ENCODE measurements around the gene UGT1A4. TPM values are rescaled to one million over a fixed set of nuclear protein-coding genes. Genes with fewer than 3 reads are reported as not detected.

Gene UGT1A4
- total and polyA plus RNA-seq, 12 donors: not detected

DNA sequence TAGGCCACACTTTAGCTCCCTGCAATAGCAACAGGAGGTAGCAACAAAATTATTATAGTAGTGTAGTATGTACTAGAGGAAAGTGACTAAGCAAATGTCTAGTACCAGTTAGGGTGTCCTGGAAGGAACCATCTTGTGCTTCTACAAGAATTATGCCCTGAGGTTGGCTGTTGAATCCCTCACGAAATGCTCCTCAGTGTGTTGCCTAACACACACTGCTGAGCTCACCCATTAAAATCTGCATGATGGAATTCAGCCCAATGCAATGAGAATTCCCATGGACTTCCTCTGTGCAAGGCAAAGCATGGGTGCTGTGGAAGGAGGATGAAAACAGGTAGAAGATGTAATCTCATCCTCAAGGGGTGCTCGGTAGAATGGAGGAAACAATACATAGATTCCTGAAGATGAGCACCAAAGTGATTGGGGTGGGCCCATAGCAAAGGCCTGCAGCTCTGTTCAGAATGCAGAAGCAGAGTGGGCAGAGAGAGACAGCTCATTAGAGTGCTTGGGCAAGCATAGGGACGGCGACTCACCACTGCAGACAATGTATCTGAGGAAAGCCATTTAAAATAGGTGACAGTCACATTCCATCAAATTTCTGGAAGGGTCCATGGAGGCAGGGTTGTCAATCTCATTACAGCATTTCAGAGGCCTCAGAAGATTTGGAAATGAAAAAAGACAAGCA is 38.0 kb upstream of the UGT1A4 start:
- Histone ChIP-seq H3K9me3 (no peaks in the 10 kb centered on the region), H3K27me3 (peaks cover 0 to 25% (median 0%) of the 10 kb centered on the region in 7 donors), H3K4me1 (no peaks in the 10 kb centered on the region), H3K4me3 (no peak overlapping the region), H3K27ac (no peak overlapping the region), H3K36me3 (no peaks in the 10 kb centered on the region)
- intact Hi-C loops (cut with DNase I): no loop called here
- TF ChIP-seq, protein P1, sequence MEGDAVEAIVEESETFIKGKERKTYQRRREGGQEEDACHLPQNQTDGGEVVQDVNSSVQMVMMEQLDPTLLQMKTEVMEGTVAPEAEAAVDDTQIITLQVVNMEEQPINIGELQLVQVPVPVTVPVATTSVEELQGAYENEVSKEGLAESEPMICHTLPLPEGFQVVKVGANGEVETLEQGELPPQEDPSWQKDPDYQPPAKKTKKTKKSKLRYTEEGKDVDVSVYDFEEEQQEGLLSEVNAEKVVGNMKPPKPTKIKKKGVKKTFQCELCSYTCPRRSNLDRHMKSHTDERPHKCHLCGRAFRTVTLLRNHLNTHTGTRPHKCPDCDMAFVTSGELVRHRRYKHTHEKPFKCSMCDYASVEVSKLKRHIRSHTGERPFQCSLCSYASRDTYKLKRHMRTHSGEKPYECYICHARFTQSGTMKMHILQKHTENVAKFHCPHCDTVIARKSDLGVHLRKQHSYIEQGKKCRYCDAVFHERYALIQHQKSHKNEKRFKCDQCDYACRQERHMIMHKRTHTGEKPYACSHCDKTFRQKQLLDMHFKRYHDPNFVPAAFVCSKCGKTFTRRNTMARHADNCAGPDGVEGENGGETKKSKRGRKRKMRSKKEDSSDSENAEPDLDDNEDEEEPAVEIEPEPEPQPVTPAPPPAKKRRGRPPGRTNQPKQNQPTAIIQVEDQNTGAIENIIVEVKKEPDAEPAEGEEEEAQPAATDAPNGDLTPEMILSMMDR (IDR thresholded peaks at IDR 0.05): no peak
- DNase-seq (no peak), ATAC-seq (no peak)
- WGBS, 2 donors: 77 to 83% methylated on average over 4 of the region's 4 CpGs

DNA sequence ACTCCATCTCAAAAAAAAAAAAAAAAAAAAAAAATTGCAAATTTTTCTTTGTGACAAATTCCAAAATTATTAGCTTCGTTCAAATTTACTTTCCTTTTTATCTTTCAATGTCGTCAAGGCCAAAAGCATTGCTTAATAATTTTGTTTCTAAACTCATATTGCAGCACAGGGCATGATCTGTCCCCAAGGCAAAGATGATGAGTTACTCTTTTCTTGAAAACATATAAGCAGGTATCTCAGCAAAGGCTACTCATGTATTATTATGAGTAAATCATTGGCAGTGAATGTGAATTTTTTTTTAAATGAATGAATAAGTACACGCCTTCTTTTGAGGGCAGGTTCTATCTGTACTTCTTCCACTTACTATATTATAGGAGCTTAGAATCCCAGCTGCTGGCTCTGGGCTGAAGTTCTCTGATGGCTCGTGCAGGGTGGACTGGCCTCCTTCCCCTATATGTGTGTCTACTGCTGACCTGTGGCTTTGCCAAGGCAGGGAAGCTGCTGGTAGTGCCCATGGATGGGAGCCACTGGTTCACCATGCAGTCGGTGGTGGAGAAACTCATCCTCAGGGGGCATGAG is 36.9 kb upstream of the UGT1A4 start, which contains the start of gene UGT1A7:
Gene UGT1A7 (plus strand): TSS at position 381 of the 579 bp plus-strand sequence. CDS start 37 bp downstream, at position 418.
- 73 to 88% methylated on average over 5 of the region's 5 CpGs for WGBS, 2 donors

DNA sequence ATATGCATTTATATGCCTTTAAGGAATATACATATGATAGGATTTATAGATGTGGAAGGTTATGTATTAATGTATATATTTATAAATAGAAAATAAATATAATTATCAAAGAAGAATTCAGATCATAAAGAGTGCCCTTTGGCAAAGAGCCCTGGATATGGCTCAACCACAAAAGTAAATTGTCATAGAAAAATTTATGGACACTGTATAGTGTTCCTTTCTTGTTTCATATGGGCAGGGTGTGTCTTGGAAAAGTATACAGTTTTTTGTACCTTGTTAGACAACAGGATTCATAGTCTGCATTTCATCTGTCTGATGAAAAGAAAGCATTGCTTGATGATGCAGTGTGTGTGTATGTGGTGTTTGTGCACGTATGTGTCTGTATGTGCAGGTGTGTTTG is 33.9 kb upstream of the UGT1A4 start:
- Histone ChIP-seq H3K4me1 (no peaks in the 10 kb centered on the region), H3K27me3 (peaks cover 0 to 9% (median 0%) of the 10 kb centered on the region in 7 donors), H3K36me3 (no peaks in the 10 kb centered on the region), H3K27ac (no peak overlapping the region), H3K4me3 (no peak overlapping the region), H3K9me3 (no peaks in the 10 kb centered on the region)
- WGBS, 2 donors: 67 to 69% methylated on average over 1 of the region's 1 CpG
- intact Hi-C loops (cut with DNase I): no loop called here
- TF ChIP-seq, protein P1 (IDR thresholded peaks at IDR 0.05): no peak
- no peak for DNase-seq
- ATAC-seq: no peak

More for the DNA sequence above, 36.9 kb upstream of the UGT1A4 start, which contains the start of gene UGT1A7:
- TF ChIP-seq, protein P1 (IDR thresholded peaks at IDR 0.05): no peak
- Histone ChIP-seq H3K4me3 (no peak within 1 kb of the TSS), H3K27me3 (peaks cover 0 to 29% (median 0%) of the 10 kb centered on the region in 7 donors), H3K9me3 (no peaks in the 10 kb centered on the region), H3K27ac (no peak within 1 kb of the TSS), H3K36me3 (no peaks in the 10 kb centered on the region), H3K4me1 (no peaks in the 10 kb centered on the region)
- ATAC-seq: no peak
- intact Hi-C loops (cut with DNase I): no loop called here
- no peak for DNase-seq

DNA sequence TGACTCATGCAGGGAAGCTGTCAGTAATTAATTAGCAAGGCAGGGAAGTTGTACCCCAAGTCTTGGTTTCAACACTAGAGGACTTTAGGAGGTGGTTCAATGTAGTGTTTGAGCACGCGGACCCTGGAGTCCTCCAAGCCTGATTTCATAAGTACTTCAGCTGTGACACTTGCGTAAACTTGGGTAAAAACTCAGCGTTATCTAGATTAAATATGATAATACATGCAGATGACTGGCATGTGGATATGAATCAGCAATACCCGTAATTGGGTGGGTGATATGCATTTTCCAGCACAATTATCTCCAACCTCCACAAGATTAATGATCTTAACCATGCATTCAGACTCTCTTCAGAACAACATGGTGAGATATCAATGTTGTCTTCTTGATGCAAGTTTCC is 31.6 kb upstream of the UGT1A4 start:
- no peak overlapping the region for H3K4me3 ChIP-seq
- no peak overlapping the region for H3K27ac ChIP-seq
- TF ChIP-seq, protein P1 (IDR thresholded peaks at IDR 0.05): no peak
- H3K27me3 ChIP-seq: peaks cover 0 to 8% (median 0%) of the 10 kb centered on the region in 7 donors
- no peaks in the 10 kb centered on the region for H3K4me1 ChIP-seq
- H3K9me3 ChIP-seq: no peaks in the 10 kb centered on the region
- WGBS, 2 donors: 79 to 81% methylated on average over 5 of the region's 5 CpGs
- DNase-seq: no peak
- no peak for ATAC-seq
- no peaks in the 10 kb centered on the region for H3K36me3 ChIP-seq
- intact Hi-C loops (cut with DNase I): no loop called here
